Panc1 (cell line): ENCODE results near the gene EHBP1. TPM values are rescaled to one million over a fixed set of nuclear protein-coding genes. Genes with fewer than 3 reads are reported as not detected.

Source experiments
- ATAC-seq: fragments of 200-7000 bp; cut with Tn5 transposase; 2 replicates; pipeline ENCODE4 v1.9.1; 2020; ENCODE audit warnings: mild to moderate bottlenecking, moderate library complexity
- BruUV-seq: library from RNA; stranded (reverse); fragments of 400-500 nt; replicated peaks from 2 replicates; lab custom pipeline; 2021; lab: Mats Ljungman, UMichigan
- CTCF ChIA-PET: fragments of 300-600 bp; sonication (Branson Sonifier 250); formaldehyde crosslinking; loops from one replicate; lab custom pipeline; 2022; ENCODE audit warnings: antibody characterized with exemption; lab: Charles Lee
- POLR2A ChIA-PET: fragments of 300-600 bp; sonication (Branson Sonifier 250); formaldehyde crosslinking; loops from one replicate; lab custom pipeline; 2022; ENCODE audit warnings: antibody characterized with exemption; lab: Charles Lee
- DNase-seq: peaks from one replicate; pipeline ENCODE4 v3.0.0-alpha.2; 2010; ENCODE audit warnings: low read depth, low spot score
- H3K27ac ChIP-seq: 2 replicates; pipeline ENCODE4 v1.5.1; 2011; ENCODE audit warnings: mild to moderate bottlenecking, low read length, inconsistent platforms
- H3K27me3 ChIP-seq: fragments of 200-500 bp; sonication (Bioruptor generic); 2 replicates; pipeline ENCODE4 v1.6.0; 2014; ENCODE audit warnings: low read length, inconsistent platforms; ENCODE audit not compliant: control insufficient read depth, insufficient read depth
- H3K36me3 ChIP-seq: fragments of 200-500 bp; sonication (Bioruptor generic); 2 replicates; pipeline ENCODE4 v1.5.1; 2014; ENCODE audit warnings: inconsistent platforms, mild to moderate bottlenecking, low read length, moderate library complexity; ENCODE audit not compliant: control insufficient read depth, insufficient read depth
- H3K4me1 ChIP-seq: 2 replicates; pipeline ENCODE4 v1.5.1; 2011; ENCODE audit warnings: inconsistent platforms, mild to moderate bottlenecking, low read length, moderate library complexity; ENCODE audit not compliant: control insufficient read depth, insufficient read depth
- H3K4me3 ChIP-seq, 2 experiments: 2 replicates each; pipeline ENCODE4 v1.5.1; 2011 to 2012; ENCODE audit warnings: low read depth in 2 of 2, low read length in 2 of 2, mild to moderate bottlenecking in 2 of 2, inconsistent platforms in 1 of 2, moderate library complexity in 1 of 2
- H3K9me3 ChIP-seq: fragments of 200-500 bp; sonication (Bioruptor generic); 2 replicates; pipeline ENCODE4 v1.5.1; 2014; ENCODE audit warnings: low read depth, mild to moderate bottlenecking, inconsistent platforms, low read length, moderate library complexity; ENCODE audit not compliant: control insufficient read depth, insufficient read depth
- POLR2AphosphoS5 ChIP-seq: IDR thresholded peaks from 2 replicates; pipeline ENCODE4 v1.6.1; 2012; ENCODE audit warnings: mild to moderate bottlenecking, low read depth, low read length, moderate library complexity
- SIN3A ChIP-seq: IDR thresholded peaks from 2 replicates; pipeline ENCODE4 v1.6.1; 2012; ENCODE audit warnings: low read depth, mild to moderate bottlenecking, low read length, moderate library complexity, borderline replicate concordance; ENCODE audit not compliant: insufficient read depth
- TCF7L2 ChIP-seq: IDR thresholded peaks from 2 replicates; pipeline ENCODE4 v1.6.1; 2011; ENCODE audit warnings: mild to moderate bottlenecking, low read depth, low read length, inconsistent platforms
- in situ Hi-C: cut with HindIII; loops from 2 replicates; pipeline ENCODE4 v1.10.0; 2016; ENCODE audit warnings: low sequenced_read_pairs, low pct_unique_long_range_greater_than_20kb
- intact Hi-C: fragments of 100-400 bp; cut with micrococcal nuclease; formaldehyde crosslinking; loops from one replicate; pipeline ENCODE4 v1.10.0; 2022; ENCODE audit not compliant: unreplicated experiment
- total RNA-seq: library from RNA; stranded (reverse); gene quantifications from one replicate; pipeline ENCODE4 v1.2.1, GENCODE V29; 2021; ENCODE audit not compliant: unreplicated experiment
- TF ChIP-seq, protein P1 (sequence below), 2 experiments: IDR thresholded peaks; 2 replicates each; pipeline ENCODE4 v1.6.1; 2011 to 2012; ENCODE audit warnings: low read depth in 2 of 2, control low read depth in 1 of 2, low read length in 1 of 2, mild to moderate bottlenecking in 1 of 2, moderate library complexity in 1 of 2; ENCODE audit not compliant: insufficient read depth in 1 of 2
- TF ChIP-seq, protein P2 (sequence below): fragments of 450-650 bp; IDR thresholded peaks from 2 replicates; pipeline ENCODE4 v1.5.1; 2017; ENCODE audit warnings: mild to moderate bottlenecking

EHBP1 gene
- total RNA-seq, 1 experiment from 2014 or later = 46.1 TPM

DNA sequence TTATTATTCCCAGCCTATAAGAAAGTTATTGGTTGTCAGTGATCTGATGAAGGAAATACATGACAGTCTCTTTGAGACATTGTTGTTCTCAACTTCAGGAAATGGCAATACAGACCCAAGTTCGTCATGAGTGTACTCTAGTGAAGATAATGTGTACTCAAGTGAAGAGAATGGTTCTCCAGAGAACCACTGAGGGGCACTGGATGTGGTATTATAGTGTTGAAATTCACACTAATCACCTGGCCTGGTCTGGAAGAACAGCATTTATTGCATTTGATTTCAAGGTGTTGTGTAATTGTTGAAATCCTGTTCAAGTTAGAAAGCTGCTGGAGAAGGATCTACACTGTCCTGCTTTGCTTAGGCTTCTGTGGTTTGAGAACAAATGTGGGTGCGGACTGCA, 321.7 kb downstream of the EHBP1 start:
- no peak for ATAC-seq
- no peak overlapping the region for H3K27ac ChIP-seq
- no peak overlapping the region for H3K4me3 ChIP-seq
- BruUV-seq = no TSS peak
- CTCF ChIA-PET = no interaction called here
- TF ChIP-seq TCF7L2 (no peak), SIN3A (no peak), POLR2AphosphoS5 (no peak)
- TF ChIP-seq, protein P1, sequence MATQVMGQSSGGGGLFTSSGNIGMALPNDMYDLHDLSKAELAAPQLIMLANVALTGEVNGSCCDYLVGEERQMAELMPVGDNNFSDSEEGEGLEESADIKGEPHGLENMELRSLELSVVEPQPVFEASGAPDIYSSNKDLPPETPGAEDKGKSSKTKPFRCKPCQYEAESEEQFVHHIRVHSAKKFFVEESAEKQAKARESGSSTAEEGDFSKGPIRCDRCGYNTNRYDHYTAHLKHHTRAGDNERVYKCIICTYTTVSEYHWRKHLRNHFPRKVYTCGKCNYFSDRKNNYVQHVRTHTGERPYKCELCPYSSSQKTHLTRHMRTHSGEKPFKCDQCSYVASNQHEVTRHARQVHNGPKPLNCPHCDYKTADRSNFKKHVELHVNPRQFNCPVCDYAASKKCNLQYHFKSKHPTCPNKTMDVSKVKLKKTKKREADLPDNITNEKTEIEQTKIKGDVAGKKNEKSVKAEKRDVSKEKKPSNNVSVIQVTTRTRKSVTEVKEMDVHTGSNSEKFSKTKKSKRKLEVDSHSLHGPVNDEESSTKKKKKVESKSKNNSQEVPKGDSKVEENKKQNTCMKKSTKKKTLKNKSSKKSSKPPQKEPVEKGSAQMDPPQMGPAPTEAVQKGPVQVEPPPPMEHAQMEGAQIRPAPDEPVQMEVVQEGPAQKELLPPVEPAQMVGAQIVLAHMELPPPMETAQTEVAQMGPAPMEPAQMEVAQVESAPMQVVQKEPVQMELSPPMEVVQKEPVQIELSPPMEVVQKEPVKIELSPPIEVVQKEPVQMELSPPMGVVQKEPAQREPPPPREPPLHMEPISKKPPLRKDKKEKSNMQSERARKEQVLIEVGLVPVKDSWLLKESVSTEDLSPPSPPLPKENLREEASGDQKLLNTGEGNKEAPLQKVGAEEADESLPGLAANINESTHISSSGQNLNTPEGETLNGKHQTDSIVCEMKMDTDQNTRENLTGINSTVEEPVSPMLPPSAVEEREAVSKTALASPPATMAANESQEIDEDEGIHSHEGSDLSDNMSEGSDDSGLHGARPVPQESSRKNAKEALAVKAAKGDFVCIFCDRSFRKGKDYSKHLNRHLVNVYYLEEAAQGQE (IDR thresholded peaks at IDR 0.05; ENCODE audit: insufficient read depth in 1 of 2, low read depth in 2 of 2, low read length in 1 of 2) = no peak
- TF ChIP-seq, protein P2, sequence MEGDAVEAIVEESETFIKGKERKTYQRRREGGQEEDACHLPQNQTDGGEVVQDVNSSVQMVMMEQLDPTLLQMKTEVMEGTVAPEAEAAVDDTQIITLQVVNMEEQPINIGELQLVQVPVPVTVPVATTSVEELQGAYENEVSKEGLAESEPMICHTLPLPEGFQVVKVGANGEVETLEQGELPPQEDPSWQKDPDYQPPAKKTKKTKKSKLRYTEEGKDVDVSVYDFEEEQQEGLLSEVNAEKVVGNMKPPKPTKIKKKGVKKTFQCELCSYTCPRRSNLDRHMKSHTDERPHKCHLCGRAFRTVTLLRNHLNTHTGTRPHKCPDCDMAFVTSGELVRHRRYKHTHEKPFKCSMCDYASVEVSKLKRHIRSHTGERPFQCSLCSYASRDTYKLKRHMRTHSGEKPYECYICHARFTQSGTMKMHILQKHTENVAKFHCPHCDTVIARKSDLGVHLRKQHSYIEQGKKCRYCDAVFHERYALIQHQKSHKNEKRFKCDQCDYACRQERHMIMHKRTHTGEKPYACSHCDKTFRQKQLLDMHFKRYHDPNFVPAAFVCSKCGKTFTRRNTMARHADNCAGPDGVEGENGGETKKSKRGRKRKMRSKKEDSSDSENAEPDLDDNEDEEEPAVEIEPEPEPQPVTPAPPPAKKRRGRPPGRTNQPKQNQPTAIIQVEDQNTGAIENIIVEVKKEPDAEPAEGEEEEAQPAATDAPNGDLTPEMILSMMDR = no peak
- in situ Hi-C loops = no loop called here
- no peaks in the 10 kb centered on the region for H3K9me3 ChIP-seq
- H3K36me3 ChIP-seq = no peaks in the 10 kb centered on the region
- DNase-seq = no peak
- POLR2A ChIA-PET = no interaction called here
- intact Hi-C loops = no loop called here
- no peaks in the 10 kb centered on the region for H3K27me3 ChIP-seq
- no peaks in the 10 kb centered on the region for H3K4me1 ChIP-seq

DNA sequence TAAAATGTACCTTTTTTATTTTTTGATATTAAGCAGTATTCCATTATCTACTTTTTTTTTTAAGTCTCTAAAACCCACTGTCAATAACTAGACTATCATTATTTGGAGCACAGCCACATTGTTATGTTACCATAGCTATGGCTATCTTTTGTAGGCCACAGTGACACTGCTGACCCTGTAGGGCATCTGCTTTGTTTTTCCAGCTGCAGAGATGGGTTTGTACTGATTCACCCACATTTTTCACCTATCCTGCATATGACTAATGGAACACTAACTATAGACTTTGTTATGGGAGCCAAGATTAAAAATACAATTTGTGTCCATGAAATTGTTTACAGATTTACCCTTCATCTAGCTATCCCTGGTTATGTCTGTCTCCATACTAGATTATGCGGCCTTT, 323.5 kb downstream of the EHBP1 start:
- ATAC-seq (no peak), DNase-seq (no peak)
- H3K4me3 ChIP-seq = no peak overlapping the region
- in situ Hi-C loops (no loop called here), intact Hi-C loops (no loop called here)
- CTCF ChIA-PET = no interaction called here
- no peak overlapping the region for H3K27ac ChIP-seq
- H3K9me3 ChIP-seq = no peaks in the 10 kb centered on the region
- BruUV-seq = no TSS peak
- no peaks in the 10 kb centered on the region for H3K27me3 ChIP-seq
- H3K4me1 ChIP-seq = no peaks in the 10 kb centered on the region
- POLR2A ChIA-PET = interaction anchor here (0.6 kb wide), 1 partner anchor 9 kb away, joined by 4 read pairs; no protein-coding TSS in a partner anchor
- no peaks in the 10 kb centered on the region for H3K36me3 ChIP-seq
- TF ChIP-seq POLR2AphosphoS5 (no peak), SIN3A (no peak), TCF7L2 (no peak)
- TF ChIP-seq, protein P1 (IDR thresholded peaks at IDR 0.05; ENCODE audit: insufficient read depth in 1 of 2, low read depth in 2 of 2, low read length in 1 of 2) = no peak
- TF ChIP-seq, protein P2 = no peak
